SK-N-SH (cell line): ENCODE data around the gene HDAC4. TPM values are rescaled to one million over a fixed set of nuclear protein-coding genes. Genes with fewer than 3 reads are reported as not detected.

Experiments
- CTCF ChIP-seq: fragments of 200-600 bp; sonication (generic); IDR thresholded peaks from 2 replicates; pipeline ENCODE4 v1.6.1; 2017; ENCODE audit warnings: antibody characterized with exemption, mild to moderate bottlenecking, moderate library complexity
- EZH2phosphoT487 ChIP-seq: fragments of 200-600 bp; sonication (generic); IDR thresholded peaks from 2 replicates; pipeline ENCODE4 v1.6.1; 2017; ENCODE audit warnings: low read depth, mixed run types, mild to moderate bottlenecking, antibody characterized with exemption, moderate library complexity, borderline replicate concordance
- FOXJ3 ChIP-seq: sonication (generic); formaldehyde crosslinking; IDR thresholded peaks from 2 replicates; pipeline ENCODE4 v1.5.1; 2020; ENCODE audit warnings: mild to moderate bottlenecking, missing genetic modification reagents
- GABPA ChIP-seq: IDR thresholded peaks from 2 replicates; pipeline ENCODE4 v1.4.0; 2012; ENCODE audit warnings: low read depth, mild to moderate bottlenecking
- JUND ChIP-seq: IDR thresholded peaks from 2 replicates; pipeline ENCODE4 v1.4.0; 2012
- MAX ChIP-seq: IDR thresholded peaks from 2 replicates; pipeline ENCODE4 v1.4.0; 2012; ENCODE audit warnings: low read depth
- MEF2A ChIP-seq: IDR thresholded peaks from 2 replicates; pipeline ENCODE4 v1.4.0; 2012; ENCODE audit warnings: low read depth, borderline replicate concordance
- MXI1 ChIP-seq: IDR thresholded peaks from 2 replicates; pipeline ENCODE4 v1.6.1; 2012; ENCODE audit warnings: mild to moderate bottlenecking, low read depth, low read length, improper control_type of control experiment
- NFIC ChIP-seq: IDR thresholded peaks from 2 replicates; pipeline ENCODE4 v1.4.0; 2012; ENCODE audit warnings: borderline replicate concordance
- RAD21 ChIP-seq: IDR thresholded peaks from 2 replicates; pipeline ENCODE4 v1.6.1; 2012; ENCODE audit warnings: mild to moderate bottlenecking, low read length
- RCOR1 ChIP-seq: fragments of 150-350 bp; IDR thresholded peaks from 2 replicates; pipeline ENCODE4 v1.6.1; 2017; ENCODE audit warnings: antibody characterized with exemption, low read length
- RXRA ChIP-seq: IDR thresholded peaks from 2 replicates; pipeline ENCODE4 v1.4.0; 2012; ENCODE audit warnings: low read depth, mild to moderate bottlenecking, borderline replicate concordance
- SIN3A ChIP-seq: IDR thresholded peaks from 2 replicates; pipeline ENCODE4 v1.6.1; 2012; ENCODE audit warnings: low read depth, mild to moderate bottlenecking, low read length, moderate library complexity, borderline replicate concordance
- TAF1 ChIP-seq: IDR thresholded peaks from 2 replicates; pipeline ENCODE4 v1.6.1; 2012; ENCODE audit warnings: low read depth, mild to moderate bottlenecking, low read length, moderate library complexity, borderline replicate concordance
- TCF12 ChIP-seq: IDR thresholded peaks from 2 replicates; pipeline ENCODE4 v1.4.0; 2012
- TEAD4 ChIP-seq: IDR thresholded peaks from 2 replicates; pipeline ENCODE4 v1.4.0; 2012; ENCODE audit warnings: mild to moderate bottlenecking, borderline replicate concordance; ENCODE audit not compliant: insufficient read depth
- USF1 ChIP-seq: IDR thresholded peaks from 2 replicates; pipeline ENCODE4 v1.4.0; 2012; ENCODE audit warnings: low read depth, borderline replicate concordance
- USF2 ChIP-seq: fragments of 150-350 bp; IDR thresholded peaks from 2 replicates; pipeline ENCODE4 v1.6.1; 2017; ENCODE audit warnings: antibody characterized with exemption, low read length, low read depth, borderline replicate concordance
- YY1 ChIP-seq: IDR thresholded peaks from 2 replicates; pipeline ENCODE4 v1.4.0; 2012; ENCODE audit warnings: low read depth, mild to moderate bottlenecking
- ZBTB33 ChIP-seq: IDR thresholded peaks from 2 replicates; pipeline ENCODE4 v1.4.0; 2012; ENCODE audit warnings: low read depth, borderline replicate concordance
- polyA plus RNA-seq, 3 experiments: library from polyadenylated mRNA; depleted of rRNA; stranded (reverse); fragments of >200 nt; gene quantifications; 2 replicates each; pipeline ENCODE4 v1.2.3, GENCODE V29; 2012

The HDAC4 gene
- polyA plus RNA-seq, 1 of the 3 experiments (the other 2 are of a cell fraction) = 5.5 TPM

GRCh38 chr2:239275847-239276831, 124.7 kb downstream of the HDAC4 start (continued):
- TF ChIP-seq RAD21 (peak; percentile 44), CTCF (no peak), GABPA (no peak), NFIC (no peak), USF2 (no peak), RCOR1 (peak; percentile 49), TCF12 (peak; percentile 55), FOXJ3 (CRISPR knock-in tag) (peak; percentile 90), EZH2phosphoT487 (no peak), RXRA (no peak), YY1 (no peak), MXI1 (peak; percentile 63), SIN3A (no peak), MEF2A (no peak), ZBTB33 (no peak), MAX (peak; percentile 70), USF1 (no peak), JUND (no peak), TEAD4 (no peak), TAF1 (no peak)
